ENCODE data around the gene BNC2.

- TF ChIP-seq CTCF (conservative IDR thresholded peaks at IDR 0.05; ENCODE audit: low read depth, low read length) (no peak), RFX5 (IDR thresholded peaks at IDR 0.05; ENCODE audit: low read depth, low read length) (no peak), NFE2L2 (IDR thresholded peaks at IDR 0.05; ENCODE audit: low read depth, low read length) (no peak), ELK1 (IDR thresholded peaks at IDR 0.05; ENCODE audit: borderline replicate concordance, low read depth, low read length) (no peak), USF2 (IDR thresholded peaks at IDR 0.05; ENCODE audit: low read depth, low read length) (no peak)
Measured at GRCh38 chr9:16811987-16812685, 58.3 kb downstream of the BNC2 start.
